AG20443 (cell line): Measurements from ENCODE around the gene PPFIA2.

Source experiments
- DNase-seq: peaks from one replicate; pipeline ENCODE4 v3.0.0; 2012; ENCODE audit warnings: low spot score, mixed read lengths

The PPFIA2 gene

GRCh38 chr12:81546811-81547210 lies 212.3 kb downstream of the PPFIA2 start:
- no peak for DNase-seq

GRCh38 chr12:81543621-81544139 lies 215.5 kb downstream of the PPFIA2 start:
- no peak for DNase-seq

- DNase-seq, result no peak
Observed at GRCh38 chr12:81542065-81543010, 216.8 kb downstream of the PPFIA2 start.

GRCh38 chr12:81541121-81541520 lies 218.0 kb downstream of the PPFIA2 start:
- DNase-seq, result no peak

- no peak for DNase-seq
Observed at GRCh38 chr12:81539279-81539678, 219.9 kb downstream of the PPFIA2 start.

GRCh38 chr12:81533054-81533453 lies 226.1 kb downstream of the PPFIA2 start:
- no peak for DNase-seq

GRCh38 chr12:81530352-81530751 lies 228.8 kb downstream of the PPFIA2 start:
- no peak for DNase-seq

- no peak for DNase-seq
Observed at GRCh38 chr12:81520064-81520945, 238.8 kb downstream of the PPFIA2 start.

- no peak for DNase-seq
Observed at GRCh38 chr12:81518638-81519037, 240.5 kb downstream of the PPFIA2 start.

- no peak for DNase-seq
Observed at GRCh38 chr12:81517296-81517695, 241.9 kb downstream of the PPFIA2 start.

GRCh38 chr12:81502912-81503695 lies 256.0 kb downstream of the PPFIA2 start:
- peak; percentile 43 for DNase-seq

GRCh38 chr12:81500788-81501187 lies 258.4 kb downstream of the PPFIA2 start:
- no peak for DNase-seq

GRCh38 chr12:81499809-81500208 lies 259.3 kb downstream of the PPFIA2 start:
- no peak for DNase-seq

- no peak for DNase-seq
Observed at GRCh38 chr12:81492131-81492720, 266.9 kb downstream of the PPFIA2 start.

- no peak for DNase-seq
Observed at GRCh38 chr12:81472934-81473333, 286.2 kb downstream of the PPFIA2 start.

GRCh38 chr12:81470923-81471322 lies 288.2 kb downstream of the PPFIA2 start:
- no peak for DNase-seq

- DNase-seq, result peak; percentile 25
Observed at GRCh38 chr12:81468206-81468605, 290.9 kb downstream of the PPFIA2 start.

- DNase-seq, result no peak
Observed at GRCh38 chr12:81465876-81466275, 293.3 kb downstream of the PPFIA2 start.

- no peak for DNase-seq
Observed at GRCh38 chr12:81465191-81465590, 294.0 kb downstream of the PPFIA2 start.

- DNase-seq, result no peak
Observed at GRCh38 chr12:81461163-81461562, 298.0 kb downstream of the PPFIA2 start.
